NCI-H2029 treated with DMSO at 0.1 percent for 48 hours (cell line): Measurements from ENCODE around the gene ITGB1BP2.
"Not testable (repeated sequence)": the region's sequence is repeated elsewhere in the genome, so short reads cannot be mapped to it uniquely, and the experiment has no call there.

Experiments used
- DNase-seq: peaks from one replicate; lab custom pipeline; 2025; lab: John Stamatoyannopoulos, UW

Gene ITGB1BP2

DNA sequence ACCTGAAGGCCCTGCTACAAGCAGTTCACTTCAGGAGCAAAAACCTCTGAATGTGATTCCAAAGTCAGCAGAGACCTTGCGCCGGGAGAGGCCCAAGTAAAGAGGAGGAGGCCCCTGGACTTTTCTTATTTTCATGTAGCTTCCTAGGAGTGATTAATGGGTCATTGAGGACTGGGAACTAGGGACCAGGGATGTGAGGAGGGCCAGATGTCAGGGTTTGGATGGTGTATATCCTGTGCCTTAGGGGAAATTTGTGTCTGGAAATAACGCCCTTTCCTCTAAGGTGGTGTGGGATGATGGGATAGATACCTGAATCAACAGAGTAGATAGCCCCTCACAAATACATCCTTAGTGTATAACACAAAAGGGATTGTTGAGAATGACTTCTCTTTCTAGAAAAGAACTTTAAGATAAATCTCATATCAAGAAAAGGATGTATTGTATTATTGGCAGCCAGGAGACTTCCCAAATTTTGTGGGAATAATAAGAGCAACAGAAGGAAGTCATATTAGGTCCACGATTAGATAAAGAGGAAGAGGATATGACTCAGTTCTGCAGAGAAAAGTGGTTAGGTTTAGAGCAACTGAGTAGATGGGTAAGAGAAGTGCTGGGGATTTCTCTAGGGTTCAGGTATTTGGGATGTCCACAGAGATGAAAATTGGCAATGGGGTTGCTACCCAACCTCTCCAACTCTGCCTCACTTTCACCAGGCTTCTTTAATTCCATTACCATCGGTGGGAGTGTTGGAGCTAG lies 1.1 kb downstream of the ITGB1BP2 start:
- DNase-seq, result no peak

DNA sequence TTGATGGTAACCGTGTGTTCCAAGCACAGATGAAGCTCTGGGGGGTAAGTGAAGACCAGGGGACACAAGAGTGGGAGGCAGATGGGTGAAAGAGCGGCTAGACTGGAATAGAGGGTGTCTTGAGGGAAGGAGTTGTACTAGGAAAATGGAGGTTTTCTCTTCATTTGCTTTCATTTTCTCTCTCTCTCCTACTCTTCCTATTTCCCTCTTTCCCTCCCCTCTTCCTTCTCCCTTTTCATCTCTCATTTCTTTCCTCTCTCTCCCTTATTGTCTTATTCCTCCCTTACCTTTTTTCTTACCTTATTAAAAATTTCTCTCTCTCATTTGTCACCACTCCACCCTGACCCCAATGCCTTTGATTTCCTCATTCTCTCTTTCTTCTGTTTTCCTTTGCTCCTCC lies 3.0 kb downstream of the ITGB1BP2 start:
- DNase-seq, result no peak

DNA sequence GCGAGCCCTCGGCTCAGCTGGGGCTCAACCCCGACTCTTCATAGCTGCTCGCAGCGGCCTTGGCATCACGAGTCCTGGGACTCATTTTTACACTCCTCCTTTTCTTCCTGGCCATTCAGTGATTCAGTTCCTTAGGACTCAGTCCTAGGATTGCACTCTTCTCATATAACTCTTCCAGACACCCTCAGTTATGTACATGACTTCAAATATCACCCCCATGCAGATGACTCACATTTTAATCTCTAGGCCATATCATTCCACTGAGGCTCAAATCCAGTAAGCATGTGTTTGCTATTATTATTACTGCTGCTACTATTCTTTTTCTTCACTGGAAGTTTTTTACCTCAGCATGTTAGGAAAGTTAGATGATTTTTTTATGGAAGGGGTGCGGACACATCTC lies 14.4 kb downstream of the ITGB1BP2 start:
- no peak for DNase-seq

DNA sequence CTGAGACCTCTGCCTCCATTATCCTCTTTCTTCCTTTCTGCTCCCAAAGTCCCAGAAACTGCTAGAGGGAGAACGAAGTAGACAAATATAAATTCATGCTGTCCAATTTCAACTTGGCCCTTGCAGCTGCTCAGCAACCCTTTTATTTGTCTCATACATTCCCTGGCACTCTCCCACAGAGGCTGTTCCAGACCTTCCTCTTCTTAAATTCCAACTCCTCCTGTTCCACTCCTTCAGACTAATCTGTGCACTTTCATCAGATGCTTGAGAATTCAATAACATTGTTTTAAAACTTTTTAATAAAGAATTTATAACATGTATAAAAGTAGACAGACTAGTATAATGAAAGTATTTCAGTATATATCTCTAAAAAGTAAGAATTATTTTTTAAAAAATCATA lies 15.4 kb downstream of the ITGB1BP2 start:
- DNase-seq, result not testable (repeated sequence)

DNA sequence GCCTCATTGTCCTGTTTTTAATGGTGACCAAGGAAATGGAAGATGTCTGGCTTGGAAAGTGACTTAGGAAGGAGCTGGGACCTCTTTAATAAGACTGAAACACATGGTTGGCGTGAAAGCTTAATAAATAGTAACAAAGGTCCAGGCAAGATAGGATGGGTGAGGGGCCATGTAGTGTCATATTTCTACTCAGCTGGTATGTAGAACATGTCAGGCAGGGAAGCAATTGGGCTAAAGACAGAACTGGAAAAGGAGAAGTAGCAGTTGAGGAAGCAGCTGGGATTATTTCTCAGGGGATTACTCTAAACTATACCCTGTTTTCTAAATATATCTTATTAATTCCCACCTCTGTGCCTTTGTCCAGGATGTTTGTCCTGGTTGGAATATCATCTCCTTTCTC lies 18.6 kb downstream of the ITGB1BP2 start:
- DNase-seq, result no peak

DNA sequence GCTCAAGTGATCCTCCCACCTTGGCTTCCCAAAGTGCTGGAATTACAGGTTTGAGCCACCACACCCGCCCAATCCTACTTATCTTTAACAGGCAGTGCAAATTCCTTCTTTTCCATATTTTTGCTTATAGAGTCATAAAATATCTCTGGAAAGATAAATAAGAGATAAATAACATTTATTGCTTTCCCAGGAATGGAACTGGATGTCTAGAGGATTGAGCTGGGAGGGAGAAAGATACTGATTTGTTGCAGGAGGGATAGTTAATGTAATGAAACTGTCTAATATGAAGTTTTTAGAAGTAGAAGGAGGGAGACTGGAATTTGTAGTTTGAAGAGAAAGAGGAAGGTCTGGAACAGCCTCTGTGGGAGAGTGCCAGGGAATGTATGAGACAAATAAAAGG lies 20.2 kb downstream of the ITGB1BP2 start:
- no peak for DNase-seq

GRCh38 chrX:71324452-71324851 lies 22.9 kb downstream of the ITGB1BP2 start:
- not testable (repeated sequence) for DNase-seq

DNA sequence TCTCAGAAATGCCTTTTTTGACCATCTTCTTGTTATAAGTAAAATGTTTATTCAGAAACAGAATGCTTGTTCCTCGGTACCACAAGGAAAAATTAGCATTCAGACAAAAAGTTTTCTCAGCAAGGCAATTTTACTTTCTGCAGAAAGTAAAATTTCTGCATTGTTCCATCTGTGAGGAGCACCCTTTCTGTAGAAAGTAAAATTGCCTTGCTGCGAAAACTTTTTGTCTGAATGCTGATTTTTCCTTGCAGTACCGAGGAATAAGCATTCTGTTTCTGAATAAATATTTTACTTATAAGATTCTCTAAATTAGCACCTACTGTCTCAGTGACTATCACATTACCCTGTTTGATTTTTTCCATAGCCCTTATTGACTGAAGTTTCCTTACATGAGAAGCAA lies 24.8 kb downstream of the ITGB1BP2 start:
- DNase-seq, result no peak

DNA sequence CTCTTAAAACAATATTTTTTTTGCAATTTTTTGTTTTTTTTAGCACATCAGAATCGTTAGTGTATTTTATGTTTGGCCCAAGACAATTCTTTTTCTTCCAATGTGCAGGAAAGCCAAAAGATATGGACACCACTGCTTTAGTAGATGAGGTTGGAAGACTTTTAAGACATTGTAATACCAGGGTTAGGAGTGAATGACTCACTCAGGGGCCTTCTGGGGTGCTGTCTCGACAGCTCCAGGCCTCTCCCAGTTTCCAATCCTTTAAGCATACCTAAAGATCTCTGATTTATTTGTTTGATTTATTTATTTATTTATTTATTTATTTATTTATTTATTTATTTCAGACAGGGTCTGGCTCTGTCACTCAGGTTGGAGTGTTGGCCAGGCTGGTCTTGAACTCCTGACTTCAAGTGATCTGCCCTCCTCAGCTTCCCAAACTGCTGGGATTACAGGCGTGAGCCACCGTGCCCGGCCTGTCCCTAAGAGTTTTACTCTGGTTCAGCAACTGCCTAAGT lies 47.7 kb downstream of the ITGB1BP2 start:
- not testable (repeated sequence) for DNase-seq

DNA sequence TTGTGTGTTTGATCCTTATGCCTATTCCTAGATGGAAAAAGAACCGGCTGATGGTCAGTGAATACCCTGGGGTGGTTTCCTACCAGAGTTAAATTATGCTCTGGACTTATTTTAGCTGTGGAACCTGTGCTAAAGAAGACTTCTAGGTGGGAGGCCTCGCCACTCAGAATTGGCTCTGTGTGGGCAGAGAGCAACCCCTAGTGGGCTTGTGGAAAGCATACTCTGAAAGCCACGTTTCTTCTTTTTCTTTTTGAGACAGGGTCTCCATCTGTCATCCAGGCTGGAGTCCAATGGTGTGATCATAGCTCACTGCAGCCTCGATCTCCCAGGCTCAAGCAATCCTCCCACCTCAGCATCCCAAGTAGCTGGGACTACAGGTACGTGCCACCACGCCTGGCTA lies 48.3 kb downstream of the ITGB1BP2 start:
- not testable (repeated sequence) for DNase-seq

GRCh38 chrX:71352439-71352838 lies 50.9 kb downstream of the ITGB1BP2 start:
- not testable (repeated sequence) for DNase-seq
